UCSD-AML1 (cell line): Measurements from ENCODE around the gene ADAM17.

Experiments used
- DNase-seq: peaks from one replicate; lab custom pipeline; 2025; ENCODE audit not compliant: unreplicated experiment; lab: John Stamatoyannopoulos, UW

ADAM17 gene

DNA sequence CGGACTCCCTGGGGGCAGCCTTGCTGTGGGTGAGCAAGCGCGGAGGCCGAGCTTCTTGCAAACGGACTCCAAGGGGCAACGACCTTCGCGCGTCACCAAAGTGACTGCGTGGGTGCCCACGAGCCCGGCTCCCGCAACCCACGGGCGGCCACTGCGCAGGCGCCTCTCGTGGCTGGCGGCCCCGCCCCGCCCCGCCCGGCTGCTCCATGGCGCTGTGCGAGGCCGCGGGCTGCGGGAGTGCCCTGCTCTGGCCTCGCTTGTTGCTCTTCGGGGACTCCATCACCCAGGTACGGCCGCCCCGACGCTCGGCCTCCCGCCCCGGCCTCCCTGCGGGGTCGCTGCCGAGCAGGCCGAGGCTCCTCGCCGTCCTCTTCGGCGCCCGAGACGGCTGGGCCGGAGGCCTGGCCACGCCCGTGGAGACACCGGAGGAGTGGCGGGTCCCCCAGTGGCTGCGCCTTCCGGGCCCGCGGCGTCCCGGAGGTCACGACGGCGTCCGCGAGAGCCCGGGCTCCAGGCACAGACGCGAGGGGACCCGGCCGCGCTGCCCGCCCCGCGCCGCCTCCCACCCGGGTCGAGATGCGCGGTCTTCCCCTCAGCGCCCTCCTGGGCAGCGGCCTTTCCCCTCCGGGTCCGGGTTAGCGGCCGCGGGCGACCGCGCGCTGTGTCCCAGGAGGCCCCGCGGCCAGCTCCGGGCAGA lies 81.1 kb downstream of the ADAM17 start, which contains the start of gene IAH1:
IAH1 (plus strand) TSS at position 191 of the 697 bp plus-strand sequence; CDS start at position 207, 16 bp downstream.
- DNase-seq = peak; percentile 81

DNA sequence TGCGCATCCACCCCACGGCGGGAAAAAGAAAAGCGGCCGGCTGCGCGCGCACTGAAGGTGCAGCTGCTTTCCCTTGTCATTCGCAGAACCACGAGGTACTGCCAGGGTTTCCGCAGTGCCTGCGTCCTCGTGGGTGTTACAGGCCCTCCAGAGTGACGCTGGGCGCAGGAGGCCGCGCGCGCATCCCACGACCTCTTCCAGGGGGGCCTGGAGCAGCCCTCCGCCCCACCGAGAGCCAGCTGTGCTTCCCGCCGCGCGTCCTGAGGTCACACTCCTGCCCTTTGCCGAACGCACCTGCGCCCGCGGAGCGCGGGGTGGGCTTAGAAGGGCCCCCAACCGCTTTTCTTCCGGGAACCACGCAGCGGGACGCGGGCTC lies 81.7 kb downstream of the ADAM17 start:
- no peak for DNase-seq

DNA sequence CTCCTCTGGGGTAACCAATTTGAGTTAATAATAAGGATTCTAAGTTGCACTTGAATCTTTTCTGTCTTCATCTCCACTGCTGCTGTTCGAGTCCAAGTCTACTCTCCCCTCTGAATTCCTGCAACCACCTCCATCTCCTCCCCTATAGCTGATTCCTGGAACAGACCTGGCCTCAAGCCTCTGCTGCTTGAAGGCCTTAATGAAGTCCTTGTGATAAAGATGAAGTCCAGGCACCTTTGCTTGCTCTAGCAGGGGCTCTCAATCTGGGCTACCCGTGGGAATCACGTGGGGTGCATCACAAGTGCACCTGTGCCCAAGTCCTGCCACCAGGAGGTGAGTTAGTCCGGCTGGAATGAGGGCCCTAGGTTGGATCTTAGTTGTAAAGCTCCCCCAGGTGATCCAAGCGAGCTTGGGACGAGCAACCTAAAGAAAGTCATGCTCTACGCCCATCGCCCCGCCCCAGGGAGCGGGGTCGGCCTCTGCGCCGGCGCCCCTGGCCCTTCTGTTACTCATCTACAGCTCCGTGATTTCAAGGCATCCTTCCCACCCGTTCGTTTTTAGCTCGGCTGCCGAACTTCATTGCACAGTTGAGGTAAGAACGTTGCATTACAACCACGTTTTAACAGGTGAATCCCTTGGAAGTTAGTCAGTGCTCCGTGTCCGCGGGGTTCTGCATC lies 82.2 kb downstream of the ADAM17 start:
- no peak for DNase-seq

DNA sequence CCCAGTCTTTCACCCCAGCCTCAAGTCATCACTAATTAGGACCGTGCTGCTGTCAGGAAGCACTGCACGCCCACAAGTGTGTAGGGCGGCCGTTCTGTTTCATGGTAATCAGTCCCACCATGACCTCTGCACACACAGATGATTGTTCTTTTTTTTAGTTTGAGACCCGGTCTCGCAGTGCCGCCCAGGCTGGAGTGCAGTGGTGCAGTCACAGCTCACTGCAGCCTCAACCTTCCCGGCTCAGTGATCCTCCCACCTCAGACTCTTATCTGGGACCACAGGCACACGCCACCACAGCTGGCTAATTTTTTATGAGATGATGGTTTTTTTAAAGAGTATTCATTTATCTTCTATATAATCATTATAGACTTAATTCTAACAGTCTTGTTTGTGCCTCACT lies 83.1 kb downstream of the ADAM17 start:
- DNase-seq = no peak

DNA sequence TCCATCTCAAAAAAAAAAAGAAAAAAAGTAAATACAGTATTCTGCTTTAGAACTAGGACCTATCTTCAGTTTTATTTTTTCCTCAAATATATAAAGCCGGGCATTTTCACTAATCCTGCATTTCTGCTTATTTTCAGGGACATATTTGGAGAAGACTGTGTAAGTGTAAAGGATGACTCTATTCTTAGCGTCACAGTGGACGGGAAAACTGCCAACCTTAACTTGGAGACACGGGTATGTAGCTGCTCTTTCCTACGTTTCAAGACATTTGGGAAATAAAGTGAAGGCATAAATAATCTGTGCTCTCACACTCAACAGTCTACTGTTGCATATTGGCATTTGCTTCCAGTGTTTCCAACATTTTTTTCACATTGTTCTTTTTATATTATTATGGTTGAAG lies 84.4 kb downstream of the ADAM17 start:
- DNase-seq = no peak

DNA sequence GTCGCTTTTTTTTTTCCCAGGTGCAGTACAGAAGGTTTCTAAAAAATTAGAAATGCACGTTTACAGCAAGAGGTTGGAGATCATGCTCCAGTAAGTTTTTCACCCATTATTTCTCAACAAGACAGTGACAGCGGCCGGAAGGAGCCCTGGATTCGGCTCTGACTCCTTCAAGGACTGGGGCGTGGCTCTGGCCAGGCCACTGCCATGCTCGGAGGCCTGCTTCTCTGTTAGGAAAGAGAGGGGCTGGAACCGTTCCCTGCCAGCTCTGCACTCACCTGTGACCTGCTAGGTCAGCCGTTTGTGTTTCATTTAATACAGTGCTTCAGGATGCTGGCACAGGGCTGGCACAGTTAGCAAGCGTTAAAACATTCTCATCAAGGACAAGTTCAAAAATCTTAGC lies 87.9 kb downstream of the ADAM17 start:
- DNase-seq = no peak

DNA sequence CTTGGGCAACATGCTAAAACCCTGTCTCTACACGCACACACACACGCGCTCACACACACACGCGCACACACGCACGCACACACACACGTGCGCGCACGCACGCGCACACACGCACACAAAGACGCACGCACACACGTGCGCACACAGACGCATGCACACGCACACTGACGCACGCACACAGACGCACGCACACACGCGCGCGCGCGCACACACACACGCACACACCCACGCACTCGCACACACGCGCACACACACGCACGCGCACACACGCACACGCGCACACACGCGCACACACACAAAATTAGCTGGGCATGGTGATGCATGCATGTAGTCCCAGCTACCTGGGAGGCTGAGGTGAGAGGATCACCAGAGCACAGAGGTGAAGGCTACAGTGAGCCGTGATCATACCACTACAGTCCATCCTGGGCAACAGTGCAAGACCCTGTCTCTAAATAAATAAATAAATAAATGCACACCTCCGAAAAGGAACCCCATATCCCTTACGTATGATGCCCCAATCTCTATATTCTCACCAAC lies 89.4 kb downstream of the ADAM17 start:
- no peak for DNase-seq

DNA sequence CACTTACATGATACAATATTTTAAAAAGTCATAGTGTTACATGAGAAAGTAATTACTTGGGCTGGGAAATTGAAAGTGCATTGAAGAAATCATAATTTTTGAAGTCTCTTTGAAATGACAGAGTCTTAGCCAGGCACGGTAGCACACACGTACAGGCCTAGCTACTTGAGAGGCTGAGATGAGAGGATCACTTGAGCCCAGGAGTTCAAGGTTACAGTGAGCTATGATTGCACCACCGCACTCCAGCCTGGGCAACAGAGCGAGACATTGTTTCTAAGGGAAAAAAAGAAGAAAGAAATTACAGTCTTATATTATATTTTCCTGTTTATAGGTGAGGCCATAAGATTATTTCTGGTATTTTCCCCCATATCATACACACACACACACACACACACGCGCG lies 90.5 kb downstream of the ADAM17 start:
- no peak for DNase-seq

DNA sequence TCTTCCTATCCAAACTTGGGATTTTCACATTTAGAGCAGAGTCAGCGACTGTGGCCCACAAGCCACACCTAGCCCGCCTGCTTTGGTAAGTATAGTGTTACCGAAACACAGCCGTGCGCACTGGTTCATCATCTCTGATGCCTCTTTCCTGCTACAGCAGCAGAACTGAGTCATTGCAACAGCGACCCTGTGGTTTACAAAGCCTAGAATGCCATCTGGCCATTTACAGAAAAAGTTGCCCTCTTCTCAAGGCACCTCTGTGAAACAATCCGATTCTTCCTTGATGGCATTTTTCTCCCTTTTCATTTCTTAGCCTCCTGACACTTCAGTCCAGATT lies 92.0 kb downstream of the ADAM17 start:
- DNase-seq = no peak

DNA sequence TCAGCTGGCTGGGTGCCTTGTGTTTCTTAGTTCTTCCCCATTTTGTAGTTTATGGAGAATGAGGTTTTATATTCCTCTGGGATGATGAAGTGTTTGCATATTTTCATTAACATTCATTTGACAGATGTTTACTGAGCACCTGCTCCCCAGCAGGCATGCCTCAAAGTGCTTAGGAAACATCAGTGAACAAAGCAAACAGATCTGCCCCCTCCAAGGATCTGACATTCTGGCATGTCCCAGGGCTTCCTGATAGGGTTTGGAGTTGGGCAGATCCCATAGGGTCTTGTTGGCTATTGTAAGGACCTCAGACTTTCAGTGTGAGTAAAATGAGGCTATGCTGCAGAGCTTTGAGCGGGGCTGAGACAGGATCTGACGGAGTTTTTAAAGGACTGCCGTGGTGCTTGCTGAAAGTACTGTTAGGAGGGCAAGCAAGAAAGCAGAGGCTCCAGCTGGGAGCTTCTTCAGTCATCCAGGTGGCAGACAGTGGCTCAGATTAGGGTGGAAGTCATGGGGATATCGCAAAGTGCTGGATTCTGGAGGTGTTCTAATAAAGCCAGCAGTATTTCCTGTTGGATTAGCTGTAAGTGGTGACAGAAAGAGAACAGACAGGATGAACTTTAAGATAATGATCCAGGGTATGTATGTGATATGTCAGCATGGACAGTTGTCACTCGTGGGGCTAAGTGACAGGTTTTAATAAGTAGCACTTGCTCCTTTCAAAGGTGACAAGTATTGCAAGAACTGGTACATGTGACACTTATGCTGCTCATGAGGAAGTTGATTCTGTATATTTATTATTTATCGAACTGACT lies 92.5 kb downstream of the ADAM17 start:
- DNase-seq = no peak

DNA sequence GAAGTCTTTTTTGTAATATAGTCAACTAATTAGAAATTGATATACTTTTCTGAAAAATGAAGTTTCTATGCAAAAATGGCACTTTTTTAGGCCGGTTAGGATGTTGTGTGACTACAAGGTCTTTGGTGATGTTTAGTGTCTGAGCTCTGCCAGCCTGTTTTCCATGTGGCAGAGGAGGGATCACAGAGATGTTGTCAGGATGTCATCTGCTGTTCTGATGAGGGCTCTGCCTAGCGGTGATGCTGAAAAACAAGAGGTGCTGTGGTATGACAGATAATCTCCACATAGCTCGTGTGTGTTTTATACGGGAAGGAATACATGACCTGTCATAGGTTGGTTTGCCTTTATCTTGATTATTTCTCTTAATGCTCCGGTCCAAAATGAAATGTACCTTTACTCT lies 93.3 kb downstream of the ADAM17 start:
- DNase-seq = no peak

DNA sequence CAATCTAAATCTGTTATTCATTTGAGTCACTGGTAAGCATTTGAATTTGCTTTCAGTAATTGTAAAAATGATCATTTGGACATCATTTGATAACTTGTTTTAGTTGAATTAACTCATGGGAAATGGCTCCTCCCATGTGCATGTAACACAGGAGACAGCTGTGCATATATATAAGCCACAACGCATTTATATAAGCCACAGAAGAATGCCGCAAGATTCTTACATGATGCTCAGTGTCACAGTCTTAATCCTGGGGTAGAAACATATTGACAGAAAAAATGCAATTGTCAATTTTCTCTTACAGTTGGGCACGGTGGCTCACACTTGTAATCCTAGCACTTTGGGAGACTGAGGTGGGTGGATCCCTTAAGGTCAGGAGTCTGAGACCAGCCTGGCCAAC lies 94.6 kb downstream of the ADAM17 start:
- DNase-seq = no peak

DNA sequence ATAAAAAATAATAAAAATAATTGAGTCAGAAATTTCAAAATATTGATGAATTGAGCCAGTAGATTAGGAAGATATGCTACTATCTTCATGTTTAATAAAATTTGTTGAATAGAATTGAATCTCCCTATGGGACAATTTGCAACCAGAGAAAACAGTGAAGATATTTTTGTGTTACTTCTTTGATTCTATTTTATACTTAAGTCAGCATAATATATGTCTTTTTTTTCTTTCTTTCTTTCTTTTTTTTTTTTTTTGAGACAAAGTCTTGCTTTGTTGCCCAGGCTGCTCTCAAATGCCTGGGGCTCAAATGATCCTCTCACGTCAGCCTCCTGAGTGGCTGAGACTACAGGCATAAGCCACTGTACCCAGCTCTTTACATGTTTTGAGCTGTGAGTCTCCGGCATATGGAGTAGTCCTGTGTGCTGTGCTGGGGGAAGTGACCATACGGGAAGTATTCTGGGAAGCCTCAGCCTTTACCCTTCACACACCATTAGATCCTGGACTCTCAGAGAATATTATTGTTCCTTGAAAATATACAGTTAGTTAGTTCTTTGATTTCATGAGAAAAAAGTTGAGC lies 95.1 kb downstream of the ADAM17 start:
- no peak for DNase-seq

DNA sequence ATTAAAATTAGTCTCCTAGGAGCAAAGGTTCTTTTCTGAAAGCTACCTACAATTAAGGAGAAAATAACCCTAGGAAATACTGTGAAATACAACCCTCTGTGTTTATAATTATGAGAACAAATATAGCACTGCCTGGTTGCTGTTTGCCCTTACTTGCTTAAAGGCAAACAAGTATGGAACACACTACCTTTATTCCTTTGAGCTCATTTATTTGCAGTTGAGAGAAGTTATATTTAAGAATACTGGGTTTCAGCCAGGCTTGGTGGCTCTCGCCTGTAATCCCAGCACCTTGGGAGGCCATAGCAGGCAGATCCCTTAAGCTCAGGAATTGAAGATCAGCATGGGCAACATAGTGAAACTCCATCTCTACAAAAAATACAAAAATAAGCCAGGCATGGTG lies 104.4 kb downstream of the ADAM17 start:
- DNase-seq = no peak

DNA sequence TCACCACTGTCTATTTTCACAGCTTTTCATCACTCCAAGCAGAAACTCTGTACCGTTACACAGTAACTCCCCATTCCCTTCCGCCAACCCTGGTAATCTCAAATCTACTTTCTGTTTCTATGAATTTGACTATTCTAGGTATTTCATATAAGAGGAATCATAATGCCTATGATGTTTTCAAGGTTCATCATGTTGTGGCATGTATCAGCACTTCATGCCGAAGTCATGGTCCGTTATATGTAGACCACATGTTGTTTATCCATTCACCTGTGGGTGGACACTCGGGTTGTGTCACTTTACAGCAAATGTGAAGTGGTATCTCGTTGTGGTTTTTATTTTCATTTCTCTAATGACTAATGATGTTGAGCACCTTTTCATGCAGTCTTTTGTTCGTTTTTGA lies 110.5 kb downstream of the ADAM17 start:
- DNase-seq = no peak

DNA sequence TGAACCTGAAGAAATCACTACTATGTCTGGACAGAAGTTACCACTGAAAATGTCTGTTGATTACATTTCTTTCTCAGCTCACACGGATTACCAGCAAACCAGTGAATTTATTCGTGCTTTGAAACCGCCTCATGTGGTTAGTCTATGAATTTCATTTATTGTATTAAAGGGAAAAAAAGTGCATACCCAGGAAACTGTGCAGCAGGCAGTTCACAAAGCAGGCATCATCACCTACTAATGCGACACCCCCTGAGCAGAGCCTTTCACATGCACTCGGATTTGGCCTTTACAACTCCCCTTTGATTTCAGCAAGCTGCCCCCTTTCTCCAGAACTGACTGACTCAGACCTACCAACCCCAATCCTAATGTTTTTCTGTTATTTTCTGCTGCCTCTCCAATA lies 112.1 kb downstream of the ADAM17 start:
- no peak for DNase-seq

DNA sequence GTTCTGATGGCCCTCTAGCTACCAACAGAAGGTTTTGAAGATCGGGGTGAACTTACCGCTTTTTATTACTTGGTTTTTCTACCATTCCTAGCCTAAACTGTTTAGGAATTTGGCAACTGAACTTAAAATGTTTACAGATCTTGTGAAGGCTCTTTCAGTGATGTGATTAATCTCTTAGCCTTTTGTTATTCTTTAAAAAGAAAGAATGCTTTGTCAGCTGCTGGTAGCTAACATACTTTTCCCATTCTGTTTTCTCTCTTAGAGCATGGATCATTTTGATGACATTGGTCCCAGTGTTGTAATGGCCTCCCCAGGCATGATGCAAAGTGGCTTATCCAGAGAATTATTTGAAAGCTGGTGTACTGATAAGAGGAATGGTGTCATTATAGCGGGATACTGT lies 114.1 kb downstream of the ADAM17 start:
- no peak for DNase-seq

DNA sequence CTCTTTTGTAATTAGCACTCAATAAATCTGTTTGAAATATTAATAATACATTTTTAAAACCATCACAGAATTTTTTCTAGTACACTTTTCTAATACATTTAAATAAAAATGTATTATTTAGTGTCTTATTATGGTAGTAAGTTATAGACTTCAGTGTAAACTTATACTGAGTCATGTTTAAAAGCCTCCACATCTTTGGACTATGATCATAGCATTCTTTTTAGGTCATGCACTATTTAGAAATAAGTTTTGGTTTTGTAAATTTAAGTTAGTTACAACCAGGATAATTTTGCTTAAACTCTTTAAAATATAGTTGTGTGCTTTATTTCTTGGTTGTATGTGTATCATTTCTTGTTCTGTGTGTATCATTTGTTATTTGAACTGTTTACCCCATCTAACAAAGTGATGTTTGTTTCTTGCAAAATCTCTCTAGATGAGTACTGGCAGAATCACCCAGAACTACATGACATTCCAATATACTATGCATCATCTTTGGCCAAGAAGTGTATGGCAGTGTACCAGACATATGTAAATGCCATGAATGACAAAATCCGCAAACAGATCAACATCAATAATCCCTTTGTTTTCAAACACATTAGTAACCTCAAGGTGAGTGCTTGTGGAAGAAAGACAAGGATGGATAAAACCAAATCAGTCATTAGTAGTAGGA lies 115.4 kb downstream of the ADAM17 start:
- no peak for DNase-seq

DNA sequence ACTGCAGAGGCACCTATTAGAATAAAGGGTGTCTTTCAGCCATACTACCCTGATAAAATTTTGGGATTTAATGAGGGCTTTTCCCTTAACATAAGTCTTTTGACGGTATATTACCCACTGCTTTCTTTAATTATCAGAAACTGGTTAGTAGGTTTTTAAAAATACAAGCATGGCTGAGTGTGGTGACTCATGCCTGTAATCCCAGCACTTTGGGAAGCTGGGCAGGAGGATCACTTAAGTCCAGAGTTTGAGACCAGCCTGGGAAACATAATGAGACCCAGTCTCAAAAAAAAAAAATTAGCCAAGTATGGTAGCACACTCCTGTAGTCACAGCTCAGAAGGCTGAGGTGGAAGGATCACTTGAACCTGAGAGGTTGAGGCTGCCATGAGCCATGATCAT lies 116.1 kb downstream of the ADAM17 start:
- DNase-seq = no peak
